Type B pancreatic cell (in vitro differentiated cells): ENCODE data around the gene OBP2A. TPM values are rescaled to one million over a fixed set of nuclear protein-coding genes. Genes with fewer than 3 reads are reported as not detected.

Source experiments
- DNase-seq: peaks from one replicate; pipeline ENCODE4 v3.0.0; 2021; ENCODE audit warnings: mixed read lengths; ENCODE audit not compliant: unreplicated experiment; ENCODE audit errors: extremely low spot score
- H3K27ac Mint-ChIP-seq: 2 replicates; pipeline ENCODE4 v1.8.0; 2021; ENCODE audit warnings: mild to moderate bottlenecking, mixed read lengths
- H3K27me3 Mint-ChIP-seq: 2 replicates; pipeline ENCODE4 v1.8.0; 2021; ENCODE audit warnings: mixed read lengths
- H3K36me3 Mint-ChIP-seq: 2 replicates; pipeline ENCODE4 v1.8.0; 2021; ENCODE audit warnings: mixed read lengths
- H3K4me1 Mint-ChIP-seq: one replicate; pipeline ENCODE4 v1.8.0; 2021; ENCODE audit warnings: mixed read lengths; ENCODE audit not compliant: unreplicated experiment
- H3K4me3 Mint-ChIP-seq: 2 replicates; pipeline ENCODE4 v1.8.0; 2021; ENCODE audit warnings: mild to moderate bottlenecking, mixed read lengths
- H3K9me3 Mint-ChIP-seq: 2 replicates; pipeline ENCODE4 v1.8.0; 2021; ENCODE audit warnings: mixed read lengths
- CTCF ChIP-seq: fragments of 200-600 bp; sonication (generic); conservative IDR thresholded peaks from 2 replicates; pipeline ENCODE4 v1.5.0; 2021; ENCODE audit warnings: antibody characterized with exemption, mild to moderate bottlenecking
- total RNA-seq: library from RNA; stranded (reverse); gene quantifications from 2 replicates; pipeline ENCODE4 v1.2.1, GENCODE V29; 2021; ENCODE audit warnings: low replicate concordance

The OBP2A gene
- total RNA-seq, 1 donor from 2014 or later, result not detected

GRCh38 chr9:135584371-135584770 is 38.4 kb downstream of the OBP2A start:
- no peak overlapping the region for H3K4me3 Mint-ChIP-seq
- no peaks in the 10 kb centered on the region for H3K4me1 Mint-ChIP-seq
- TF ChIP-seq CTCF, result no peak
- H3K27ac Mint-ChIP-seq, result no peak overlapping the region
- no peaks in the 10 kb centered on the region for H3K36me3 Mint-ChIP-seq
- DNase-seq, result peak; percentile 56
- H3K27me3 Mint-ChIP-seq, result no peaks in the 10 kb centered on the region
- no peaks in the 10 kb centered on the region for H3K9me3 Mint-ChIP-seq

DNA sequence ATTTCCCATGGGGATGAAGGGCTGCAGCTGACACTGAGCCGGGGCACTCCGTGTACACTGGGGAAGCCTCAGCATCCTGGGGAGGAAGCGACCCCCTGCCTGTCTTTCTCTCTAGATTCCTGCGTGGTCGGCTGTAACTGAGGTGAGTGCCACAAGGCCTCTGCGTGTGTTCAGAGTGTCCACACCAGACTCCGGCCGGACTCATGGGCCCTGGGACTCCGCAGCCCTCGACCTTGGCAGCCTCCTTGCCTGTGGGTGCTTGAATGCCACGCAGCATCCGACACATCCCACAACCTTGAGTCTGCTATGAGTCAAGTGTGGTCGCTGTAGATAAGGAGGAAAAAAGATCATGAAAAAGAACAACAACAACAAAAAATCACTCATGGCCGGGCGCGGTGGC is 39.0 kb downstream of the OBP2A start:
- DNase-seq, result peak; percentile 40
- Mint-ChIP-seq H3K36me3 (no peaks in the 10 kb centered on the region), H3K27me3 (no peaks in the 10 kb centered on the region), H3K4me1 (no peaks in the 10 kb centered on the region), H3K27ac (no peak overlapping the region), H3K4me3 (no peak overlapping the region), H3K9me3 (no peaks in the 10 kb centered on the region)
- no peak for TF ChIP-seq CTCF

GRCh38 chr9:135586601-135587109 is 40.7 kb downstream of the OBP2A start:
- H3K4me3 Mint-ChIP-seq, result no peak overlapping the region
- no peak overlapping the region for H3K27ac Mint-ChIP-seq
- no peak for DNase-seq
- H3K4me1 Mint-ChIP-seq, result no peaks in the 10 kb centered on the region
- no peaks in the 10 kb centered on the region for H3K36me3 Mint-ChIP-seq
- no peaks in the 10 kb centered on the region for H3K27me3 Mint-ChIP-seq
- no peaks in the 10 kb centered on the region for H3K9me3 Mint-ChIP-seq
- no peak for TF ChIP-seq CTCF

DNA sequence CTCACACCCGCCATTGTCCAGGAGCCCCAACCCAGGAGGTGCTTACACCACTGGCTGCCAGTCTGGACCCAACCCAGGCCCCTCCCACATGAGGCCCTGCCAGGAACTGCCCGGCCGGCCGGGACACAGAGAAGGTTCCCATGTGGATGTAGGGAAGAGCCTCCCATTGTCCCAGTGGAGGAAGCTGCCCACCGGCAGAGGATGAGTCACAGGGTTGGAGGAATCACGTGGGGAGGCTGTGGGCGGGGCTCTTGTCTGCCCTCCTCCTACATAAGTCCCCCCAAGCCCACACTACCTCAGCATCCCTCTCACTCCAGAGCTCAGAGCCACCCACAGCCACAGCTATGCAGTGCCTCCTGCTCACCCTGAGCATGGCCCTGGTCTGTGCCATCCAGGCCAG is 41.7 kb downstream of the OBP2A start:
- Mint-ChIP-seq H3K4me3 (no peak overlapping the region), H3K9me3 (no peaks in the 10 kb centered on the region), H3K27ac (no peak overlapping the region), H3K27me3 (no peaks in the 10 kb centered on the region), H3K4me1 (no peaks in the 10 kb centered on the region), H3K36me3 (no peaks in the 10 kb centered on the region)
- TF ChIP-seq CTCF, result no peak
- peak; percentile 40 for DNase-seq

- no peak for TF ChIP-seq CTCF
- H3K27ac Mint-ChIP-seq, result no peak overlapping the region
- H3K27me3 Mint-ChIP-seq, result no peaks in the 10 kb centered on the region
- H3K4me1 Mint-ChIP-seq, result no peaks in the 10 kb centered on the region
- H3K4me3 Mint-ChIP-seq, result no peak overlapping the region
- no peaks in the 10 kb centered on the region for H3K36me3 Mint-ChIP-seq
- H3K9me3 Mint-ChIP-seq, result no peaks in the 10 kb centered on the region
- peak; percentile 65 for DNase-seq
Measured at GRCh38 chr9:135588371-135588770, 42.4 kb downstream of the OBP2A start.
